T-helper 22 cell (primary cell): ENCODE data around the gene CNNM4.

Experiments
- DNase-seq: peaks from one replicate; pipeline ENCODE4 v3.0.0-alpha.2; 2020; ENCODE audit warnings: low read depth

CNNM4 gene

GRCh38 chr2:96810783-96811192 lies 50.1 kb downstream of the CNNM4 start:
- no peak for DNase-seq

GRCh38 chr2:96811917-96812316 lies 51.2 kb downstream of the CNNM4 start:
- DNase-seq, result no peak

- no peak for DNase-seq
Observed at GRCh38 chr2:96813656-96814055, 53.0 kb downstream of the CNNM4 start.

GRCh38 chr2:96815326-96816126 lies 54.8 kb downstream of the CNNM4 start:
- no peak for DNase-seq

GRCh38 chr2:96816127-96816835 lies 55.6 kb downstream of the CNNM4 start, which contains the start of gene CNNM3:
Gene CNNM3 (plus strand): TSS chr2:96816268. CDS start chr2:96816278, 10 bp downstream.
- peak; percentile 92 for DNase-seq

GRCh38 chr2:96816836-96817702 lies 56.4 kb downstream of the CNNM4 start:
- DNase-seq, result no peak

- DNase-seq, result no peak
Observed at GRCh38 chr2:96817882-96818281, 57.2 kb downstream of the CNNM4 start.

GRCh38 chr2:96819128-96819875 lies 58.6 kb downstream of the CNNM4 start:
- no peak for DNase-seq

- DNase-seq, result no peak
Observed at GRCh38 chr2:96819876-96820511, 59.3 kb downstream of the CNNM4 start.

- DNase-seq, result no peak
Observed at GRCh38 chr2:96821113-96821675, 60.5 kb downstream of the CNNM4 start.

GRCh38 chr2:96822786-96823185 lies 62.1 kb downstream of the CNNM4 start:
- no peak for DNase-seq

GRCh38 chr2:96823198-96823597 lies 62.5 kb downstream of the CNNM4 start:
- no peak for DNase-seq

- DNase-seq, result no peak
Observed at GRCh38 chr2:96824079-96824870, 63.6 kb downstream of the CNNM4 start.

- DNase-seq, result no peak
Observed at GRCh38 chr2:96825057-96825456, 64.4 kb downstream of the CNNM4 start.

GRCh38 chr2:96826546-96827278 lies 66.0 kb downstream of the CNNM4 start:
- DNase-seq, result no peak

GRCh38 chr2:96828436-96828835 lies 67.7 kb downstream of the CNNM4 start:
- DNase-seq, result no peak

- no peak for DNase-seq
Observed at GRCh38 chr2:96828874-96829273, 68.2 kb downstream of the CNNM4 start.

GRCh38 chr2:96830044-96830562 lies 69.4 kb downstream of the CNNM4 start:
- DNase-seq, result no peak

GRCh38 chr2:96831679-96832078 lies 71.0 kb downstream of the CNNM4 start:
- DNase-seq, result no peak
